ENCODE results near the gene FCGR2B.
"Not testable (repeated sequence)": the region's sequence is repeated elsewhere in the genome, so short reads cannot be mapped to it uniquely, and the experiment has no call there.

GRCh38 chr1:161653541-161653940, 9.4 kb upstream of the FCGR2B start:
- not testable (repeated sequence) for TF ChIP-seq CTCF (conservative IDR thresholded peaks at IDR 0.05 in 1 of 2, IDR thresholded peaks at IDR 0.05 in 1 of 2; ENCODE audit: low read depth in 1 of 2, low read length in 2 of 2); EZH2 (IDR thresholded peaks at IDR 0.05; ENCODE audit: low read length, missing control alignments)
